Stimulated activated CD4-positive, alpha-beta T cell treated with anti-CD3 and anti-CD28 coated beads, Interleukin-15, amount 100 ng/mL, for 1 hour (primary cell): Measurements from ENCODE around the gene CLK3.
"Not testable (repeated sequence)": the region's sequence is repeated elsewhere in the genome, so short reads cannot be mapped to it uniquely, and the experiment has no call there.

ENCODE experiments used
- DNase-seq, 2 donors: peaks; one replicate each; pipeline ENCODE4 v3.0.0-alpha.2; 2020; ENCODE audit warnings: low read depth in 1 of 2, low spot score in 1 of 2

The CLK3 gene

GRCh38 chr15:74642348-74642733 lies 26.7 kb downstream of the CLK3 start:
- no peak for DNase-seq

GRCh38 chr15:74642734-74643664 lies 27.4 kb downstream of the CLK3 start:
- no peak for DNase-seq

- DNase-seq = no peak
Observed at GRCh38 chr15:74643665-74644204, 28.1 kb downstream of the CLK3 start.

- no peak for DNase-seq
Observed at GRCh38 chr15:74646480-74646879, 30.8 kb downstream of the CLK3 start.

- no peak for DNase-seq
Observed at GRCh38 chr15:74648051-74648842, 32.6 kb downstream of the CLK3 start.

GRCh38 chr15:74651242-74651741 lies 35.7 kb downstream of the CLK3 start:
- DNase-seq = no peak

GRCh38 chr15:74653426-74654102 lies 37.9 kb downstream of the CLK3 start:
- no peak for DNase-seq

- DNase-seq = no peak
Observed at GRCh38 chr15:74655424-74655823, 39.8 kb downstream of the CLK3 start.

- DNase-seq = no peak
Observed at GRCh38 chr15:74656935-74657535, 41.4 kb downstream of the CLK3 start.

- no peak for DNase-seq
Observed at GRCh38 chr15:74657846-74658245, 42.2 kb downstream of the CLK3 start.

GRCh38 chr15:74661280-74661679 lies 45.6 kb downstream of the CLK3 start:
- not testable (repeated sequence) for DNase-seq

- no peak for DNase-seq
Observed at GRCh38 chr15:74662064-74662860, 46.6 kb downstream of the CLK3 start.

GRCh38 chr15:74663303-74664027 lies 47.8 kb downstream of the CLK3 start:
- DNase-seq = no peak

- no peak for DNase-seq
Observed at GRCh38 chr15:74664028-74664616, 48.5 kb downstream of the CLK3 start.

- DNase-seq = no peak
Observed at GRCh38 chr15:74664670-74665069, 49.0 kb downstream of the CLK3 start.

GRCh38 chr15:74667975-74668374 lies 52.3 kb downstream of the CLK3 start:
- no peak for DNase-seq

GRCh38 chr15:74669627-74670026 lies 54.0 kb downstream of the CLK3 start:
- DNase-seq = no peak

- DNase-seq = no peak
Observed at GRCh38 chr15:74674161-74674560, 58.5 kb downstream of the CLK3 start.

GRCh38 chr15:74676801-74677200 lies 61.2 kb downstream of the CLK3 start:
- DNase-seq = no peak
